ENCODE data around the gene OLFML2B. TPM values are rescaled to one million over a fixed set of nuclear protein-coding genes. Genes with fewer than 3 reads are reported as not detected.

OLFML2B gene
- polyA plus RNA-seq, 1 of the 3 experiments (the other 2 are of a cell fraction): 7.3 TPM

DNA sequence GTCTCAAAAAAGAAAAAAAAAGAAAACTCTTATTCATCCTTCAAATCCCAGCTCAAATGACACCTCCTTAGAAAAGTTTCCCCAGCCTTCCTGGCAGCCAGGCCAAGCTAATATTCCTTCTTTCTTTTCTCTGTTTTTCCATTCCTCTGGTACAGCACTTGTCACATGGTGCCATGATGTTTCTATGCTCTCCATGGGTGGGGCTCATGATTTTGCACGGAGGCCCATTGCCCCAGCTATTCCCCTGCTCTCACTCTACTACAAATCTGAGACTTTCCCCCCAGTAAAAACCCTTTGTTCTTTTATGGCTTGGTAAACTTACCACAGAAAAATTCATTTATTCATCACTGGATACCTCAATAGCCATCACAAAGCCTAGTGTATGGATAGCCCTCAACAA, 26.5 kb downstream of the OLFML2B start:
- H3K27me3 ChIP-seq (ENCODE audit: insufficient read depth): no peaks in the 10 kb centered on the region
- H3K79me2 ChIP-seq (ENCODE audit: insufficient read depth): no peaks in the 10 kb centered on the region
- no peak for DNase-seq
- H3K27ac ChIP-seq (ENCODE audit: low read depth in 2 of 2, low read length in 1 of 2): no peak overlapping the region
- CTCF ChIA-PET: no interaction called here
- H3K9ac ChIP-seq: no peak overlapping the region
- TF ChIP-seq JUND (IDR thresholded peaks at IDR 0.05) (no peak), FOXM1 (IDR thresholded peaks at IDR 0.05; ENCODE audit: low read depth) (no peak), POLR2AphosphoS5 (IDR thresholded peaks at IDR 0.05; ENCODE audit: low read depth, low read length) (no peak)
- POLR2A ChIA-PET: no interaction called here
- H2AFZ ChIP-seq (ENCODE audit: low read depth): no peak overlapping the region
- 78% methylated on average over 1 of the region's 1 CpG for WGBS (ENCODE audit: low lambda C conversion rate)
- H3K36me3 ChIP-seq (replicated peaks in 1 of 2; ENCODE audit: control insufficient read depth in 1 of 2, insufficient read depth in 2 of 2, low read length in 1 of 2): peaks cover 4 to 12% of the 10 kb centered on the region in 2 experiments
- no peak overlapping the region for H3K4me3 ChIP-seq (ENCODE audit: low read depth in 2 of 2, low read length in 1 of 2)
- H3K4me2 ChIP-seq: no peak overlapping the region
- H3K4me1 ChIP-seq (ENCODE audit: control insufficient read depth in 1 of 2, insufficient read depth in 2 of 2, low read depth in 1 of 2, low read length in 1 of 2): peaks cover 0 to 7% of the 10 kb centered on the region in 2 experiments; a peak in 1 of 4 replicates
- no peaks in the 10 kb centered on the region for H3F3A ChIP-seq (replicated peaks; ENCODE audit: insufficient read depth)
- no peaks in the 10 kb centered on the region for H4K20me1 ChIP-seq (ENCODE audit: insufficient read depth)
- no peaks in the 10 kb centered on the region for H3K9me2 ChIP-seq
- H3K9me3 ChIP-seq: no peaks in the 10 kb centered on the region

DNA sequence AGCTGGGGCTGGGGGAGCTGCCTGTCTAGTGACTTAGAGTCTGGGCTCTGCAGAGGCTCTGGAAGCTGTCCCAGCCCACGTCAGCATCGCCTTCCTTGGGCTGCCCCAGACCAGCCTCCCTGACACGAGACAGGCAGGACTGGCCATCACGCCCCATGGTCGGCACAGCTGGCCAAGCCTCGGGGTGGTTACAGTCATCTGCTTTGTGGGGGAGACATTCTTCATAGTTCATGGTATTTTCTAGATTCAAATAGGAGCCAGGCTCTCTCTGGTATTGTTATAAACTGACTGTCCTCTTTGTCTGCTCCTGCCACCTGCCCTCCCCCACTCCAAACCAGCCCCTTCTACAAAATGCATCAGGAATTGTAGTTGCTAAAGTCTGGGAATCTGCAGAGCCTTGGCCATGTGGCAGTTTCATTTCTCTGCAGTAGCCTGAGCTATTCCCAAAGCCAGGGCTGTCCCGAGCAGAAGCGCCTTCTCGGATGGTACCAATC, 29.4 kb downstream of the OLFML2B start:
- Histone ChIP-seq H4K20me1 (ENCODE audit: insufficient read depth) (no peaks in the 10 kb centered on the region), H3K9me2 (no peaks in the 10 kb centered on the region), H3K9ac (no peak overlapping the region), H3K36me3 (replicated peaks in 1 of 2; ENCODE audit: control insufficient read depth in 1 of 2, insufficient read depth in 2 of 2, low read length in 1 of 2) (peaks cover 4 to 12% of the 10 kb centered on the region in 2 experiments), H3K79me2 (ENCODE audit: insufficient read depth) (no peaks in the 10 kb centered on the region), H3K4me1 (ENCODE audit: control insufficient read depth in 1 of 2, insufficient read depth in 2 of 2, low read depth in 1 of 2, low read length in 1 of 2) (peaks cover 0 to 7% of the 10 kb centered on the region in 2 experiments; a peak in 1 of 4 replicates), H3K4me2 (no peak overlapping the region), H3K27ac (ENCODE audit: low read depth in 2 of 2, low read length in 1 of 2) (no peak overlapping the region), H3K4me3 (ENCODE audit: low read depth in 2 of 2, low read length in 1 of 2) (no peak overlapping the region), H2AFZ (ENCODE audit: low read depth) (no peak overlapping the region), H3K27me3 (ENCODE audit: insufficient read depth) (no peaks in the 10 kb centered on the region), H3K9me3 (no peaks in the 10 kb centered on the region), H3F3A (replicated peaks; ENCODE audit: insufficient read depth) (no peaks in the 10 kb centered on the region)
- 89% methylated on average over 4 of the region's 9 CpGs for WGBS (ENCODE audit: low lambda C conversion rate)
- ChIA-PET POLR2A (interaction anchor here (0.5 kb wide), 1 partner anchor 115 kb away, joined by 3 read pairs; no protein-coding TSS in a partner anchor), CTCF (interaction anchor here (1.1 to 1.4 kb wide), 2 partner anchors 30 to 62 kb away, joined by 3 to 4 read pairs; partner anchors contain the start of gene OLFML2B)
- peak; percentile 32 for DNase-seq
- no peak for TF ChIP-seq POLR2AphosphoS5 (IDR thresholded peaks at IDR 0.05; ENCODE audit: low read depth, low read length)
- TF ChIP-seq, protein P1, sequence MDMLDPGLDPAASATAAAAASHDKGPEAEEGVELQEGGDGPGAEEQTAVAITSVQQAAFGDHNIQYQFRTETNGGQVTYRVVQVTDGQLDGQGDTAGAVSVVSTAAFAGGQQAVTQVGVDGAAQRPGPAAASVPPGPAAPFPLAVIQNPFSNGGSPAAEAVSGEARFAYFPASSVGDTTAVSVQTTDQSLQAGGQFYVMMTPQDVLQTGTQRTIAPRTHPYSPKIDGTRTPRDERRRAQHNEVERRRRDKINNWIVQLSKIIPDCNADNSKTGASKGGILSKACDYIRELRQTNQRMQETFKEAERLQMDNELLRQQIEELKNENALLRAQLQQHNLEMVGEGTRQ (IDR thresholded peaks at IDR 0.05; ENCODE audit: borderline replicate concordance, low read depth, low read length): no peak
- no peak for TF ChIP-seq SIN3A (IDR thresholded peaks at IDR 0.05; ENCODE audit: borderline replicate concordance, low read depth, low read length)
- no peak for TF ChIP-seq MXI1 (IDR thresholded peaks at IDR 0.05; ENCODE audit: low read depth, low read length)
- TF ChIP-seq GATA2 (CRISPR knock-in tag; IDR thresholded peaks at IDR 0.05): no peak
- no peak for TF ChIP-seq FOXM1 (IDR thresholded peaks at IDR 0.05; ENCODE audit: low read depth)
- no peak for TF ChIP-seq PBX3 (IDR thresholded peaks at IDR 0.05)
- no peak for TF ChIP-seq ELF1 (IDR thresholded peaks at IDR 0.05)
- no peak for TF ChIP-seq EZH2phosphoT487 (IDR thresholded peaks at IDR 0.05; ENCODE audit: borderline replicate concordance, low read depth)
- TF ChIP-seq, protein P2, sequence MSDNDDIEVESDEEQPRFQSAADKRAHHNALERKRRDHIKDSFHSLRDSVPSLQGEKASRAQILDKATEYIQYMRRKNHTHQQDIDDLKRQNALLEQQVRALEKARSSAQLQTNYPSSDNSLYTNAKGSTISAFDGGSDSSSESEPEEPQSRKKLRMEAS (IDR thresholded peaks at IDR 0.05; ENCODE audit: low read depth): no peak
- TF ChIP-seq, protein P3, sequence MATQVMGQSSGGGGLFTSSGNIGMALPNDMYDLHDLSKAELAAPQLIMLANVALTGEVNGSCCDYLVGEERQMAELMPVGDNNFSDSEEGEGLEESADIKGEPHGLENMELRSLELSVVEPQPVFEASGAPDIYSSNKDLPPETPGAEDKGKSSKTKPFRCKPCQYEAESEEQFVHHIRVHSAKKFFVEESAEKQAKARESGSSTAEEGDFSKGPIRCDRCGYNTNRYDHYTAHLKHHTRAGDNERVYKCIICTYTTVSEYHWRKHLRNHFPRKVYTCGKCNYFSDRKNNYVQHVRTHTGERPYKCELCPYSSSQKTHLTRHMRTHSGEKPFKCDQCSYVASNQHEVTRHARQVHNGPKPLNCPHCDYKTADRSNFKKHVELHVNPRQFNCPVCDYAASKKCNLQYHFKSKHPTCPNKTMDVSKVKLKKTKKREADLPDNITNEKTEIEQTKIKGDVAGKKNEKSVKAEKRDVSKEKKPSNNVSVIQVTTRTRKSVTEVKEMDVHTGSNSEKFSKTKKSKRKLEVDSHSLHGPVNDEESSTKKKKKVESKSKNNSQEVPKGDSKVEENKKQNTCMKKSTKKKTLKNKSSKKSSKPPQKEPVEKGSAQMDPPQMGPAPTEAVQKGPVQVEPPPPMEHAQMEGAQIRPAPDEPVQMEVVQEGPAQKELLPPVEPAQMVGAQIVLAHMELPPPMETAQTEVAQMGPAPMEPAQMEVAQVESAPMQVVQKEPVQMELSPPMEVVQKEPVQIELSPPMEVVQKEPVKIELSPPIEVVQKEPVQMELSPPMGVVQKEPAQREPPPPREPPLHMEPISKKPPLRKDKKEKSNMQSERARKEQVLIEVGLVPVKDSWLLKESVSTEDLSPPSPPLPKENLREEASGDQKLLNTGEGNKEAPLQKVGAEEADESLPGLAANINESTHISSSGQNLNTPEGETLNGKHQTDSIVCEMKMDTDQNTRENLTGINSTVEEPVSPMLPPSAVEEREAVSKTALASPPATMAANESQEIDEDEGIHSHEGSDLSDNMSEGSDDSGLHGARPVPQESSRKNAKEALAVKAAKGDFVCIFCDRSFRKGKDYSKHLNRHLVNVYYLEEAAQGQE (IDR thresholded peaks at IDR 0.05; ENCODE audit: low read depth, low read length): no peak
- no peak for TF ChIP-seq RFX5 (IDR thresholded peaks at IDR 0.05; ENCODE audit: low read length)
- no peak for TF ChIP-seq TAF1 (IDR thresholded peaks at IDR 0.05; ENCODE audit: borderline replicate concordance, low read depth, low read length)
- no peak for TF ChIP-seq JUND (IDR thresholded peaks at IDR 0.05)
- no peak for TF ChIP-seq TEAD4 (IDR thresholded peaks at IDR 0.05; ENCODE audit: borderline replicate concordance, insufficient read depth)
- TF ChIP-seq RAD21 (IDR thresholded peaks at IDR 0.05; ENCODE audit: low read length): no peak

All from SK-N-SH (cell line).